Endothelial cell of umbilical vein (primary cell): ENCODE results near the gene ITGB1BP1. TPM values are rescaled to one million over a fixed set of nuclear protein-coding genes. Genes with fewer than 3 reads are reported as not detected.
"Not testable (repeated sequence)": the region's sequence is repeated elsewhere in the genome, so short reads cannot be mapped to it uniquely, and the experiment has no call there.

Source experiments
- BruUV-seq: library from RNA; stranded (reverse); fragments of 400-500 nt; replicated peaks from 2 replicates; lab custom pipeline; 2021; lab: Mats Ljungman, UMichigan
- CTCF ChIA-PET: fragments of 300-600, 350-600 bp; sonication (Branson Sonifier 250); formaldehyde crosslinking; loops from one replicate; lab custom pipeline; 2021; ENCODE audit warnings: antibody characterized with exemption, inconsistent platforms; lab: Charles Lee
- POLR2A ChIA-PET: fragments of 300-600, 350-600 bp; sonication (Branson Sonifier 250); formaldehyde crosslinking; loops from one replicate; lab custom pipeline; 2021; ENCODE audit warnings: antibody characterized with exemption, inconsistent platforms; lab: Charles Lee
- DNase-seq: peaks from one replicate; pipeline ENCODE4 v3.0.0-alpha.2; 2011; ENCODE audit warnings: low read depth, low spot score
- FAIRE-seq: peaks from 2 replicates; lab custom pipeline; 2011; peaks lifted over from hg19 to GRCh38; lab: Jason Lieb, UNC
- H2AFZ ChIP-seq: 2 replicates; pipeline ENCODE4 v1.6.0; 2012; ENCODE audit warnings: low read depth, low read length, control low read depth, inconsistent platforms
- H3K27ac ChIP-seq: 2 replicates; pipeline ENCODE4 v1.5.1; 2011; ENCODE audit warnings: low read depth, mild to moderate bottlenecking, control low read depth, low read length, moderate library complexity; ENCODE audit not compliant: insufficient read depth
- H3K27me3 ChIP-seq, 2 experiments: 2 replicates each; pipeline versions ENCODE4 v1.6.0 to v1.6.1; 2011; ENCODE audit warnings: low read length in 2 of 2, mixed read lengths in 1 of 2; ENCODE audit not compliant: control insufficient read depth in 2 of 2, insufficient read depth in 2 of 2
- H3K36me3 ChIP-seq, 2 experiments: 2 replicates in 1 of 2; 3 replicates in 1 of 2; pipeline ENCODE4 v1.5.1; 2011; ENCODE audit warnings: low read length in 2 of 2, mild to moderate bottlenecking in 1 of 2, moderate library complexity in 1 of 2; ENCODE audit not compliant: control insufficient read depth in 2 of 2, insufficient read depth in 2 of 2; ENCODE audit errors: extremely low read depth in 1 of 2
- H3K4me1 ChIP-seq: 3 replicates; pipeline ENCODE4 v1.5.1; 2011; ENCODE audit warnings: mild to moderate bottlenecking, low read length; ENCODE audit not compliant: control insufficient read depth, insufficient read depth; ENCODE audit errors: extremely low read depth
- H3K4me2 ChIP-seq: 2 replicates; pipeline ENCODE4 v1.6.1; 2011; ENCODE audit warnings: low read length, control low read depth, mixed read lengths; ENCODE audit not compliant: insufficient read depth
- H3K4me3 ChIP-seq, 3 experiments: fragments of 200-600 bp in 1 of 3; sonication (generic), shearing (Covaris generic) in 1 of 3; replicated peaks in 1 of 3; 2 replicates each; pipeline ENCODE4 v1.5.1; 2011 to 2016; ENCODE audit warnings: control low read depth in 3 of 3, low read length in 3 of 3, mild to moderate bottlenecking in 2 of 3, inconsistent platforms in 1 of 3, low read depth in 1 of 3, moderate library complexity in 1 of 3; ENCODE audit not compliant: insufficient read depth in 1 of 3
- H3K79me2 ChIP-seq: 2 replicates; pipeline ENCODE4 v1.6.0; 2012; ENCODE audit warnings: low read length, inconsistent platforms; ENCODE audit not compliant: control insufficient read depth, insufficient read depth
- H3K9ac ChIP-seq: replicated peaks from 2 replicates; pipeline ENCODE3; 2011; ENCODE audit warnings: low read length, control low read depth; ENCODE audit not compliant: insufficient read depth; ENCODE audit errors: extremely low read depth
- H3K9me1 ChIP-seq: replicated peaks from 3 replicates; pipeline ENCODE4 v1.6.0; 2011; ENCODE audit warnings: mild to moderate bottlenecking, low read length; ENCODE audit not compliant: control insufficient read depth, insufficient read depth; ENCODE audit errors: extremely low read depth
- H3K9me3 ChIP-seq: replicated peaks from 2 replicates; pipeline ENCODE4 v1.5.1; 2012; ENCODE audit warnings: low read length, inconsistent platforms; ENCODE audit not compliant: control insufficient read depth, insufficient read depth
- H4K20me1 ChIP-seq: replicated peaks from 2 replicates; pipeline ENCODE3; 2011; ENCODE audit warnings: mild to moderate bottlenecking, low read length; ENCODE audit not compliant: control insufficient read depth, insufficient read depth; ENCODE audit errors: extremely low read depth
- EZH2 ChIP-seq: IDR thresholded peaks from 2 replicates; pipeline ENCODE4 v1.6.1; 2012; ENCODE audit warnings: borderline replicate concordance, low read depth, mild to moderate bottlenecking, moderate library complexity, low read length, inconsistent platforms; ENCODE audit not compliant: severe bottlenecking
- GATA2 ChIP-seq: IDR thresholded peaks from 2 replicates; pipeline ENCODE4 v1.7.0; 2011; ENCODE audit warnings: low read depth, mild to moderate bottlenecking, moderate library complexity, mixed read lengths, low read length; ENCODE audit not compliant: insufficient read length, insufficient read depth
- JUN ChIP-seq: IDR thresholded peaks from 2 replicates; pipeline ENCODE4 v1.6.1; 2011; ENCODE audit warnings: borderline replicate concordance, low read depth; ENCODE audit not compliant: insufficient read length, insufficient read depth
- MAX ChIP-seq: IDR thresholded peaks from 2 replicates; pipeline ENCODE4 v1.6.1; 2011; ENCODE audit not compliant: insufficient read depth, insufficient read length
- MYC ChIP-seq: IDR thresholded peaks from one replicate; pipeline ENCODE4 v1.6.1; 2011; ENCODE audit warnings: mild to moderate bottlenecking, low read depth, low read length
- POLR2A ChIP-seq: IDR thresholded peaks from 2 replicates; pipeline ENCODE4 v1.6.1; 2012; ENCODE audit warnings: low read depth, mild to moderate bottlenecking, control low read depth, low read length
- POLR2AphosphoS5 ChIP-seq: IDR thresholded peaks from 2 replicates; pipeline ENCODE4 v1.6.1; 2012; ENCODE audit warnings: low read depth, mild to moderate bottlenecking, control low read depth, low read length, moderate library complexity; ENCODE audit not compliant: insufficient read depth
- dilution Hi-C: fragments of 300-500 bp; cut with MboI; formaldehyde crosslinking; loops from one replicate; pipeline ENCODE4 v1.15.0; 2019; ENCODE audit warnings: low sequenced_read_pairs; ENCODE audit not compliant: extremely low pct_ligation_motif_present
- intact Hi-C: fragments of 100-400 bp; cut with micrococcal nuclease; formaldehyde crosslinking; loops from one replicate; pipeline ENCODE4 v1.10.0; 2022
- polyA plus RNA-seq, 4 experiments: library from polyadenylated mRNA; depleted of rRNA in 3 of 4; stranded (reverse) in 3 of 4; unstranded in 1 of 4; fragments of >200 nt; gene quantifications; 2 replicates each; pipeline versions ENCODE4 v1.2.1 to v1.2.3, GENCODE V29; 2011 to 2012; ENCODE audit warnings: missing spikeins in 1 of 4
- total RNA-seq: library from RNA; stranded (reverse); gene quantifications from 2 replicates; pipeline ENCODE4 v1.2.3, GENCODE V29; 2021
- TF ChIP-seq, protein P1 (sequence below), 2 donors: IDR thresholded peaks; 1 replicate in 1 of 2; 2 replicates in 1 of 2; pipeline ENCODE4 v1.5.1; 2011; ENCODE audit warnings: low read length in 2 of 2, mild to moderate bottlenecking in 2 of 2, moderate library complexity in 2 of 2, control low read depth in 1 of 2, inconsistent platforms in 1 of 2, low read depth in 1 of 2; ENCODE audit not compliant: insufficient read depth in 1 of 2; ENCODE audit errors: extremely low read depth in 1 of 2

ITGB1BP1 gene
- total and polyA plus RNA-seq, 2 donors (not counting 3 experiments of a cell fraction or from before 2014, with no cell fraction given): 45.0 to 170 TPM

DNA sequence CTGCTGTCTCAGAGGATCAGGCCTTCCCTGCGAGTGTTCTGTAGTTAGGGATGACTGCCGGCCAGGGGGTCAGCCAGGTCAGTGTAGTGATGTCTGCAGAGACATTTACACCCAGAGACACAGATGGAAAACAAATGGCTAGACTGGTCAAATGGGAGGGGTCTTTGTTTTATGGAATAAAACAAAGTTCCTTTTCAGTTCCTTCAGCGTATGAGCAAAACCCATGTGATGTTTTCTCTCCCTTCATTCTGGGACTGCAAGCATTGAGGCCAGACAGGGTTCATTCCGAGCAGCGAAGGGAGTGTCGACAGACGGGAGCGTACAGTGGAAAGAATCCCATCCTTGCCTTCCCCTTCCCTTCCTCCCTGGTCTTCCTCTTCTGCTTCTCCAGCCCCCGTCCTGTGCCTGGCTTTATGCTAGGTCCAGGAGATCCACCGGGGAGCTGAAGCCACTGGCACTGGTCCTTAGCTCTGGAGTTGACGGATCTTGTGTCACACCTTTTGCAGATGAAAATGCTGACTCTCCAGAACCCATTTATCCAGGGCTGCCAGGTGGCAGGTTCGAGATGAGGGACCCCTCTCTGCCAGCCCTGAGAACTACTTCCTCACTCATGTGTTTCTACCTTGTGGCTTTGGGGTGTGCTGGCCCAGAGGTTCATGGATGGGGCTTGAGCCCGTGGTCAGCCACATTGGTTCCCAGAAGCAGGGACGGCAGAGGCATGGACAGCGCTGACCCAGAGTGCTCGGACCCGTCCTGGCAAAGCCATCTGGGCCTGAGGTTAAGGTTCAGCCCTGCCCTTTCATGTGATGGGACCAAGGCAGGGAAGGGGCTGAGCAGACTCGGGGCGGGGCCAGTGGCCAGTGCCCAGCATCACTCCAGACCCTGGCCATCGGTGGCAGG is 24.2 kb downstream of the ITGB1BP1 start:
- FAIRE-seq: no peak
- H3K4me3 ChIP-seq: no peak overlapping the region
- ChIA-PET CTCF (interaction anchor here (1.6 kb wide), 1 partner anchor 14 kb away, joined by 3 read pairs; no protein-coding TSS in a partner anchor), POLR2A (no interaction called here)
- H3K9me1 ChIP-seq: no peaks in the 10 kb centered on the region
- H3K9me3 ChIP-seq: no peaks in the 10 kb centered on the region
- no peaks in the 10 kb centered on the region for H3K79me2 ChIP-seq
- H4K20me1 ChIP-seq: no peaks in the 10 kb centered on the region
- dilution Hi-C loops: no loop called here
- no peaks in the 10 kb centered on the region for H3K4me1 ChIP-seq
- H3K27me3 ChIP-seq: no peaks in the 10 kb centered on the region
- no peak overlapping the region for H3K4me2 ChIP-seq
- H3K36me3 ChIP-seq: peaks cover 16 to 45% of the 10 kb centered on the region in 2 experiments
- no peak overlapping the region for H3K9ac ChIP-seq
- no peak for DNase-seq
- no peak overlapping the region for H3K27ac ChIP-seq
- TF ChIP-seq POLR2A (no peak), POLR2AphosphoS5 (no peak), MYC (no peak), MAX (no peak), EZH2 (no peak), GATA2 (no peak), JUN (no peak)
- TF ChIP-seq, protein P1, sequence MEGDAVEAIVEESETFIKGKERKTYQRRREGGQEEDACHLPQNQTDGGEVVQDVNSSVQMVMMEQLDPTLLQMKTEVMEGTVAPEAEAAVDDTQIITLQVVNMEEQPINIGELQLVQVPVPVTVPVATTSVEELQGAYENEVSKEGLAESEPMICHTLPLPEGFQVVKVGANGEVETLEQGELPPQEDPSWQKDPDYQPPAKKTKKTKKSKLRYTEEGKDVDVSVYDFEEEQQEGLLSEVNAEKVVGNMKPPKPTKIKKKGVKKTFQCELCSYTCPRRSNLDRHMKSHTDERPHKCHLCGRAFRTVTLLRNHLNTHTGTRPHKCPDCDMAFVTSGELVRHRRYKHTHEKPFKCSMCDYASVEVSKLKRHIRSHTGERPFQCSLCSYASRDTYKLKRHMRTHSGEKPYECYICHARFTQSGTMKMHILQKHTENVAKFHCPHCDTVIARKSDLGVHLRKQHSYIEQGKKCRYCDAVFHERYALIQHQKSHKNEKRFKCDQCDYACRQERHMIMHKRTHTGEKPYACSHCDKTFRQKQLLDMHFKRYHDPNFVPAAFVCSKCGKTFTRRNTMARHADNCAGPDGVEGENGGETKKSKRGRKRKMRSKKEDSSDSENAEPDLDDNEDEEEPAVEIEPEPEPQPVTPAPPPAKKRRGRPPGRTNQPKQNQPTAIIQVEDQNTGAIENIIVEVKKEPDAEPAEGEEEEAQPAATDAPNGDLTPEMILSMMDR (IDR thresholded peaks at IDR 0.05; ENCODE audit: extremely low read depth in 1 of 2, insufficient read depth in 1 of 2, low read depth in 1 of 2, low read length in 2 of 2): no peak
- no peak overlapping the region for H2AFZ ChIP-seq
- intact Hi-C loops: no loop called here
- no TSS peak for BruUV-seq

GRCh38 chr2:9398251-9398650 is 25.1 kb downstream of the ITGB1BP1 start:
- peaks cover 13 to 41% of the 10 kb centered on the region in 2 experiments for H3K36me3 ChIP-seq
- DNase-seq, H3K79me2 ChIP-seq, BruUV-seq, intact Hi-C loops, CTCF ChIA-PET, POLR2A ChIA-PET, H3K4me3 ChIP-seq, H2AFZ ChIP-seq, H3K9ac ChIP-seq, H3K4me2 ChIP-seq, H3K27ac ChIP-seq, H3K27me3 ChIP-seq, FAIRE-seq, H3K4me1 ChIP-seq, H3K9me3 ChIP-seq, dilution Hi-C loops, H3K9me1 ChIP-seq, H4K20me1 ChIP-seq: not testable (repeated sequence)
